SK-N-MC (cell line): Measurements from ENCODE around the gene ITGB1BP2.
"Not testable (repeated sequence)": the region's sequence is repeated elsewhere in the genome, so short reads cannot be mapped to it uniquely, and the experiment has no call there.

Experiments used
- DNase-seq: peaks from one replicate; pipeline ENCODE4 v3.0.0-alpha.2; 2011; ENCODE audit warnings: low read depth, low spot score
- H3K27ac ChIP-seq: fragments of 200-600 bp; sonication (generic); 2 replicates; pipeline ENCODE4 v1.5.1; 2016; ENCODE audit warnings: mixed run types
- H3K36me3 ChIP-seq: fragments of 200-600 bp; sonication (generic); 2 replicates; pipeline ENCODE4 v1.6.1; 2017; ENCODE audit warnings: antibody characterized with exemption, low read length, mixed read lengths; ENCODE audit not compliant: insufficient read depth
- H3K4me3 ChIP-seq: fragments of 200-600 bp; sonication (generic); 2 replicates; pipeline ENCODE4 v1.5.1; 2016
- H3K9ac ChIP-seq: fragments of 200-600 bp; sonication (generic); 2 replicates; pipeline ENCODE4 v1.8.0; 2017; ENCODE audit warnings: mixed run types, mixed read lengths; ENCODE audit not compliant: insufficient read length
- H3K9me3 ChIP-seq: fragments of 200-600 bp; sonication (generic); 2 replicates; pipeline ENCODE4 v1.6.1; 2017; ENCODE audit warnings: low read depth, mild to moderate bottlenecking, antibody characterized with exemption, low read length, moderate library complexity, mixed read lengths
- EZH2 ChIP-seq: fragments of 200-600 bp; sonication (generic); IDR thresholded peaks from one replicate; pipeline ENCODE4 v1.6.1; 2017; ENCODE audit warnings: antibody characterized with exemption
- FOXP2 ChIP-seq: optimal IDR thresholded peaks from 2 replicates; pipeline ENCODE3; 2011; ENCODE audit warnings: mild to moderate bottlenecking, moderate library complexity; ENCODE audit not compliant: insufficient read depth; ENCODE audit errors: extremely low read length, control extremely low read depth
- POLR2AphosphoS5 ChIP-seq: IDR thresholded peaks from 2 replicates; pipeline ENCODE4 v1.6.1; 2012; ENCODE audit warnings: mild to moderate bottlenecking, low read depth, low read length, borderline replicate concordance

ITGB1BP2 gene

DNA sequence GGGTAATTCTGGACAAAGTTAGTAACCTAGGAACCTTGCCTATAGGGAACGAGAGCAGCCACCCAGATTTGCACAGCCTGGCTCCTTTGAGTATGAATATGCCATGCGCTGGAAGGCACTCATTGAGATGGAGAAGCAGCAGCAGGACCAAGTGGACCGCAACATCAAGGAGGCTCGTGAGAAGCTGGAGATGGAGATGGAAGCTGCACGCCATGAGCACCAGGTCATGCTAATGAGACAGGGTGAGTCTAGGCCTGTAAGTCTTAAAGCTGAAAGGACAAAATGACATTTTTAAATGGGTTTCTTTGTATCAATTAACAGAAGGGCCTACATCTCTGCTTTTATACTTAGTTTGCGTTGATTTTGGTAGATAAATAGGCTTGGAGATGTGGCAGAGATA lies 4.7 kb upstream of the ITGB1BP2 start:
- Histone ChIP-seq H3K36me3 (peaks cover 73% of the 10 kb centered on the region), H3K9ac (no peak overlapping the region), H3K4me3 (no peak overlapping the region), H3K27ac (no peak overlapping the region), H3K9me3 (no peaks in the 10 kb centered on the region)
- no peak for TF ChIP-seq FOXP2
- no peak for TF ChIP-seq POLR2AphosphoS5
- TF ChIP-seq EZH2, result no peak
- DNase-seq, result no peak

GRCh38 chrX:71298119-71298518 lies 3.4 kb upstream of the ITGB1BP2 start:
- no peak overlapping the region for H3K9ac ChIP-seq
- TF ChIP-seq FOXP2, result no peak
- TF ChIP-seq EZH2, result no peak
- TF ChIP-seq POLR2AphosphoS5, result no peak
- H3K27ac ChIP-seq, result no peak overlapping the region
- no peak for DNase-seq
- H3K4me3 ChIP-seq, result no peak overlapping the region
- no peaks in the 10 kb centered on the region for H3K9me3 ChIP-seq
- H3K36me3 ChIP-seq, result peaks cover 68% of the 10 kb centered on the region

- H3K9ac ChIP-seq, H3K9me3 ChIP-seq: not testable (repeated sequence)
- H3K36me3 ChIP-seq, result peaks cover 61% of the 10 kb centered on the region
These were observed 1.5 kb upstream of the ITGB1BP2 start for GRCh38 chrX:71300064-71300463.

GRCh38 chrX:71300495-71300894 lies 1.1 kb upstream of the ITGB1BP2 start:
- H3K9me3 ChIP-seq, DNase-seq, H3K9ac ChIP-seq, H3K27ac ChIP-seq, H3K4me3 ChIP-seq: not testable (repeated sequence)
- H3K36me3 ChIP-seq, result peaks cover 64% of the 10 kb centered on the region

More at GRCh38 chrX:71300064-71300463, 1.5 kb upstream of the ITGB1BP2 start:
- not testable (repeated sequence) for H3K4me3 ChIP-seq, H3K27ac ChIP-seq, DNase-seq

- TF ChIP-seq POLR2AphosphoS5, result no peak; the same call in 1 of the 2 replicates
- no peak for TF ChIP-seq FOXP2
- no peak for TF ChIP-seq EZH2
- Histone ChIP-seq H3K27ac (no peak overlapping the region), H3K36me3 (peaks cover 43% of the 10 kb centered on the region), H3K4me3 (no peak overlapping the region), H3K9ac (no peak overlapping the region), H3K9me3 (no peaks in the 10 kb centered on the region)
- no peak for DNase-seq
These were observed 1.1 kb downstream of the ITGB1BP2 start for GRCh38 chrX:71302461-71303213.

- no peak for DNase-seq
- no peak overlapping the region for H3K27ac ChIP-seq
- peaks cover 26% of the 10 kb centered on the region; the same call in 1 of the 2 replicates for H3K36me3 ChIP-seq
- TF ChIP-seq POLR2AphosphoS5 (no peak), FOXP2 (no peak), EZH2 (no peak)
- H3K9me3 ChIP-seq, result no peaks in the 10 kb centered on the region
- H3K4me3 ChIP-seq, result no peak overlapping the region
- no peak overlapping the region for H3K9ac ChIP-seq
These were observed 3.0 kb downstream of the ITGB1BP2 start for GRCh38 chrX:71304561-71304960.

- Histone ChIP-seq H3K9me3 (no peaks in the 10 kb centered on the region), H3K9ac (no peak overlapping the region), H3K4me3 (no peak overlapping the region), H3K27ac (no peak overlapping the region), H3K36me3 (no peaks in the 10 kb centered on the region)
- no peak for DNase-seq
- TF ChIP-seq FOXP2 (no peak), POLR2AphosphoS5 (no peak), EZH2 (no peak)
These were observed 14.4 kb downstream of the ITGB1BP2 start for GRCh38 chrX:71315917-71316316.

- not testable (repeated sequence) for H3K36me3 ChIP-seq, H3K9me3 ChIP-seq, DNase-seq, H3K27ac ChIP-seq, H3K4me3 ChIP-seq, H3K9ac ChIP-seq
These were observed 15.4 kb downstream of the ITGB1BP2 start for GRCh38 chrX:71316959-71317358.

- no peak overlapping the region for H3K9ac ChIP-seq
- no peak overlapping the region for H3K27ac ChIP-seq
- no peaks in the 10 kb centered on the region; the same call in 1 of the 2 replicates for H3K36me3 ChIP-seq
- no peaks in the 10 kb centered on the region for H3K9me3 ChIP-seq
- no peak for DNase-seq
- no peak overlapping the region for H3K4me3 ChIP-seq
- TF ChIP-seq EZH2, result no peak
- no peak for TF ChIP-seq POLR2AphosphoS5
- no peak for TF ChIP-seq FOXP2
These were observed 18.6 kb downstream of the ITGB1BP2 start for GRCh38 chrX:71320126-71320525.

- Histone ChIP-seq H3K9ac (no peak overlapping the region), H3K27ac (no peak overlapping the region), H3K36me3 (no peaks in the 10 kb centered on the region; the same call in 1 of the 2 replicates), H3K4me3 (no peak overlapping the region), H3K9me3 (no peaks in the 10 kb centered on the region)
- no peak for TF ChIP-seq EZH2
- TF ChIP-seq POLR2AphosphoS5, result no peak
- no peak for TF ChIP-seq FOXP2
- DNase-seq, result no peak
These were observed 20.2 kb downstream of the ITGB1BP2 start for GRCh38 chrX:71321731-71322130.

- H3K4me3 ChIP-seq, DNase-seq, H3K9me3 ChIP-seq, H3K27ac ChIP-seq, H3K36me3 ChIP-seq, H3K9ac ChIP-seq: not testable (repeated sequence)
These were observed 22.9 kb downstream of the ITGB1BP2 start for GRCh38 chrX:71324452-71324851.
